ENCODE results near the gene LDLRAD3. TPM values are rescaled to one million over a fixed set of nuclear protein-coding genes. Genes with fewer than 3 reads are reported as not detected.
"Not testable (repeated sequence)": the region's sequence is repeated elsewhere in the genome, so short reads cannot be mapped to it uniquely, and the experiment has no call there.

The LDLRAD3 gene
- total RNA-seq, 1 experiment from 2014 or later: not detected

- not testable (repeated sequence) for H3K9me2 ChIP-seq (replicated peaks; ENCODE audit: insufficient read depth, low read length); H3K4me1 ChIP-seq (ENCODE audit: low read length); H3K4me2 ChIP-seq (ENCODE audit: low read depth, low read length, poor library complexity, severe bottlenecking); H3K9ac ChIP-seq (ENCODE audit: low read length); H3K4me3 ChIP-seq (ENCODE audit: low read length); H2AFZ ChIP-seq (ENCODE audit: low read length); H4K20me1 ChIP-seq (ENCODE audit: insufficient read depth, low read depth, low read length); DNase-seq; H3K36me3 ChIP-seq (ENCODE audit: insufficient read depth, low read length); H3K79me2 ChIP-seq (ENCODE audit: low read length); H3K9me3 ChIP-seq (ENCODE audit: low read length); H3K27me3 ChIP-seq (ENCODE audit: low read length); H3K27ac ChIP-seq (ENCODE audit: low read length)
Observed at GRCh38 chr11:36013446-36013845, 69.6 kb downstream of the LDLRAD3 start.

DNA sequence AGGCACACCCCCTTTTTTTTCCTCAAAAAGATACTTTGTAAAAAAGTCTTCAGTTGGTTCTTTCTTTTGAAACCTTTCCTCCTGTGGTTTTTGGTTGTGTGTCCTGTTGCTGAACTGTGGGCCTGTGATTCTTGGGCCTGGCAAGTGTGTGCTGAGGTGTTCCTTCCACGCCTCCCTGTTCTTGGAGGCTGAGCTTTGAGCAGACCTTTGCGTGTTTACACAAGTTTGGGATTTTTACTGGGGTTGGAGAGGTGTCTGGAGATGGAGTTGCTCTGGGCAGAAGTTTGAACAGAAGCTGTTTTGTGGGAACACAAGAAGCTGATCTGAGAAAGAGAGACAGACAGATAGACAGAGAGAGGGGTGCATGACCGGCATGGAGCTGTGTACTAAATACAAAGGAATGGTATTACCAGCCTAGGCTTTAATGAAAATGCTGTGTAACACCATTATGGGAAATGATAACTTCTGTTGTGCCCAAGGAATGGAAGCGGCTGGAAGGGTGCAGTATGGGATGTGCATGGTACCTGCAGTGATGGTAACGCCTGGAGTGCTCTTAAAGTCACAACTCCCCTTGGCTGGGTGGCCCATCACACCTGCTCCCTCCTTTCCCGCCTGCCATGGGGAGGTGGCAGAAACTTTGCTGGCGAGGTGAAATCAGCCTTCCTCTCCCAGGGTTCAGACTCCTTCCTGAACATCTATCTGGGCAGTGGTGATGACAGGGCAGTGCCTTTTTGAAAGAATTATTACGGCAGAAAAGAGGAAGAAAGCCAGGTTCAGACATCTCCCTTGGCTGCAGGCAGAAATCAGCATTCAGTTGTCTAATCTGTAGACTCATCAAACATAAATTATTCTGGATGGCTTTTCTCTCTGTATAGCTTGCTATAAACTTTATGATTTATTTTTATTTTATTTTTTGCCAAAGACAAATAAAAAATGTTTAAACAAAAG, 70.4 kb downstream of the LDLRAD3 start:
- Histone ChIP-seq H3K4me2 (ENCODE audit: low read depth, low read length, poor library complexity, severe bottlenecking) (no peak overlapping the region), H4K20me1 (ENCODE audit: insufficient read depth, low read depth, low read length) (no peaks in the 10 kb centered on the region), H3K9me2 (replicated peaks; ENCODE audit: insufficient read depth, low read length) (no peaks in the 10 kb centered on the region)

GRCh38 chr11:36014898-36015665, 71.2 kb downstream of the LDLRAD3 start:
- DNase-seq: no peak
- Histone ChIP-seq H4K20me1 (ENCODE audit: insufficient read depth, low read depth, low read length) (no peaks in the 10 kb centered on the region), H3K9me3 (ENCODE audit: low read length) (no peaks in the 10 kb centered on the region), H2AFZ (ENCODE audit: low read length) (no peak overlapping the region), H3K4me1 (ENCODE audit: low read length) (no peaks in the 10 kb centered on the region), H3K9me2 (replicated peaks; ENCODE audit: insufficient read depth, low read length) (no peaks in the 10 kb centered on the region), H3K36me3 (ENCODE audit: insufficient read depth, low read length) (no peaks in the 10 kb centered on the region), H3K27me3 (ENCODE audit: low read length) (no peaks in the 10 kb centered on the region), H3K4me2 (ENCODE audit: low read depth, low read length, poor library complexity, severe bottlenecking) (no peak overlapping the region), H3K79me2 (ENCODE audit: low read length) (no peaks in the 10 kb centered on the region), H3K9ac (ENCODE audit: low read length) (no peak overlapping the region), H3K27ac (ENCODE audit: low read length) (no peak overlapping the region), H3K4me3 (ENCODE audit: low read length) (no peak overlapping the region)

More for the DNA sequence above, 70.4 kb downstream of the LDLRAD3 start:
- no peaks in the 10 kb centered on the region for H3K9me3 ChIP-seq (ENCODE audit: low read length)
- no peaks in the 10 kb centered on the region for H3K4me1 ChIP-seq (ENCODE audit: low read length)
- no peak for DNase-seq
- no peaks in the 10 kb centered on the region for H3K79me2 ChIP-seq (ENCODE audit: low read length)
- H2AFZ ChIP-seq (ENCODE audit: low read length): no peak overlapping the region
- H3K27me3 ChIP-seq (ENCODE audit: low read length): no peaks in the 10 kb centered on the region
- H3K9ac ChIP-seq (ENCODE audit: low read length): no peak overlapping the region
- H3K4me3 ChIP-seq (ENCODE audit: low read length): no peak overlapping the region
- H3K36me3 ChIP-seq (ENCODE audit: insufficient read depth, low read length): no peaks in the 10 kb centered on the region
- H3K27ac ChIP-seq (ENCODE audit: low read length): no peak overlapping the region

GRCh38 chr11:36015799-36016198, 71.9 kb downstream of the LDLRAD3 start:
- Histone ChIP-seq H3K4me1 (ENCODE audit: low read length) (no peaks in the 10 kb centered on the region), H3K9ac (ENCODE audit: low read length) (no peak overlapping the region), H3K9me2 (replicated peaks; ENCODE audit: insufficient read depth, low read length) (no peaks in the 10 kb centered on the region), H2AFZ (ENCODE audit: low read length) (no peak overlapping the region), H3K27ac (ENCODE audit: low read length) (no peak overlapping the region), H3K4me3 (ENCODE audit: low read length) (no peak overlapping the region), H3K36me3 (ENCODE audit: insufficient read depth, low read length) (no peaks in the 10 kb centered on the region), H3K4me2 (ENCODE audit: low read depth, low read length, poor library complexity, severe bottlenecking) (no peak overlapping the region), H4K20me1 (ENCODE audit: insufficient read depth, low read depth, low read length) (no peaks in the 10 kb centered on the region), H3K9me3 (ENCODE audit: low read length) (no peaks in the 10 kb centered on the region), H3K79me2 (ENCODE audit: low read length) (no peaks in the 10 kb centered on the region), H3K27me3 (ENCODE audit: low read length) (no peaks in the 10 kb centered on the region)
- DNase-seq: no peak

DNA sequence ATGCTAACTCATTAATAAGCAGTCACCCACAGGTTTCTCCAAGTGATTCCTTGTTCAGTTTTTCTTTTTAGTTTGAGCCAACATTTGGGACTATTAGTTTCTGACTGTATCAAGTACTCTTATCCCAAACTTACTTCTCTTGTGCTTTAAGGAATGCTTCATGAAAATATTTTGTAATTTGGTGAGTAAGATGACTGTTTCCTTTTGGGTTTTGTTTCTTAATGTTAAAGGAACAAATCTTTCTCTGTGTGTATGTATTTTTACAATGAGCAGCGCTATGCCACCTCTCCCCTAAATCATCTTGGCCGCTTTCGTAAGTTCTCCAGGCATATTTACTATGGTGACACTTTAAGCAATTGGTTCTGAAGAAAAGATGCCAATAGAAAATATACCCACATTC, 72.4 kb downstream of the LDLRAD3 start:
- no peak for DNase-seq
- Histone ChIP-seq H2AFZ (ENCODE audit: low read length) (no peak overlapping the region), H3K4me1 (ENCODE audit: low read length) (no peaks in the 10 kb centered on the region)

DNA sequence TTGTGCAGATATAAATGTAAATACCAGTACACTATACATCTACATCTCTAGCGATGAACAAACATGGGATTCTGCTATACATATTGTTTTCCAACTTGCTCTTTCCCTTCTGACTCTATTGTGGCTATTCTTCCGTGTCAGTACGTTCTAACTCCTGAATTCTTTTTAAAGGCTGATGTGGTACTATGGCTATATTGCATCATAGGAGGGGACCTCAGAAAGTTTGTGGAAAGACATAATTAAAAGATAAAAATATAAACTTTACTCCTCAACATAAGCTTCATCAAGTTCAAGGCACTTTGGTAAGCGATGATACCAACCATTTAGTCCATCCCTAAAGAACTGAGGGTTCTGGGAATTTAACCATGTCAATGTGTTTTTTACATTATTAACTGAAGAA, 72.8 kb downstream of the LDLRAD3 start:
- no peaks in the 10 kb centered on the region for H3K9me3 ChIP-seq (ENCODE audit: low read length)
- H3K4me1 ChIP-seq (ENCODE audit: low read length): no peaks in the 10 kb centered on the region
- H3K79me2 ChIP-seq (ENCODE audit: low read length): no peaks in the 10 kb centered on the region
- H3K4me2 ChIP-seq (ENCODE audit: low read depth, low read length, poor library complexity, severe bottlenecking): no peak overlapping the region
- H3K27me3 ChIP-seq (ENCODE audit: low read length): no peaks in the 10 kb centered on the region
- H3K36me3 ChIP-seq (ENCODE audit: insufficient read depth, low read length): no peaks in the 10 kb centered on the region
- no peaks in the 10 kb centered on the region for H3K9me2 ChIP-seq (replicated peaks; ENCODE audit: insufficient read depth, low read length)
- no peak for DNase-seq
- no peak overlapping the region for H3K4me3 ChIP-seq (ENCODE audit: low read length)
- H3K9ac ChIP-seq (ENCODE audit: low read length): no peak overlapping the region
- no peak overlapping the region for H3K27ac ChIP-seq (ENCODE audit: low read length)
- no peaks in the 10 kb centered on the region for H4K20me1 ChIP-seq (ENCODE audit: insufficient read depth, low read depth, low read length)
- no peak overlapping the region for H2AFZ ChIP-seq (ENCODE audit: low read length)

More for the DNA sequence above, 72.4 kb downstream of the LDLRAD3 start:
- H3K9ac ChIP-seq (ENCODE audit: low read length): no peak overlapping the region
- no peak overlapping the region for H3K27ac ChIP-seq (ENCODE audit: low read length)
- H3K9me3 ChIP-seq (ENCODE audit: low read length): no peaks in the 10 kb centered on the region
- no peaks in the 10 kb centered on the region for H3K9me2 ChIP-seq (replicated peaks; ENCODE audit: insufficient read depth, low read length)
- no peaks in the 10 kb centered on the region for H4K20me1 ChIP-seq (ENCODE audit: insufficient read depth, low read depth, low read length)
- no peak overlapping the region for H3K4me3 ChIP-seq (ENCODE audit: low read length)
- no peak overlapping the region for H3K4me2 ChIP-seq (ENCODE audit: low read depth, low read length, poor library complexity, severe bottlenecking)
- H3K36me3 ChIP-seq (ENCODE audit: insufficient read depth, low read length): no peaks in the 10 kb centered on the region
- no peaks in the 10 kb centered on the region for H3K27me3 ChIP-seq (ENCODE audit: low read length)
- H3K79me2 ChIP-seq (ENCODE audit: low read length): no peaks in the 10 kb centered on the region

DNA sequence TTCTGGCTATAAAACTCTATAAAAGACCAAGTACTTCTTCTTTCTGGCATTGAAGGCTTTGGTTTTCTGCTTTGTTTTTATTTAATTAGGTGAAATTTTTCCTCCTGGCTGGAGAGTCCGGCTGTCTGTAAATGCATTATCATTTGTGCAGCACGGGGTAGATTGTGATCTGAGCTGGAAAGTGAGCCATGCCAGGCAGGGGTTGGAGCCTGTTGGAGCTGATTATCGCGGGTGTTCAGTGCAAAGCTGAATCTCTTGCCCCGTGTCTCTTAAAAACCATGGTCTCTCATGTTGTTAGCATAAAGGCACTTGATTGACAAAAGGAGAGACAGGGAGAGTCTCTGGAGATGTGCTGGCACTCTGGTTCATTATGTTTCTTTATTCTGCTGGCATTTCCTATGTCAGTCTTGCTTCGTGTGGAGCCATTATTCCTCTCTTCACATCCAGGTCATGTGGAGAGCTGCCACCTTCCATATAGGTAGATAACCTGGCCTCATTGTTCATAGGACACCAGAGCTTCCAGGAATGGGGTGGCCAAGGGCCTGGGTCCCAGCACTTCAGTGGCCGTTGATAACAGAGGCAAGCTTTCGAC, 75.2 kb downstream of the LDLRAD3 start:
- Histone ChIP-seq H3K79me2 (ENCODE audit: low read length) (no peaks in the 10 kb centered on the region), H2AFZ (ENCODE audit: low read length) (no peak overlapping the region), H3K9me2 (replicated peaks; ENCODE audit: insufficient read depth, low read length) (no peaks in the 10 kb centered on the region), H3K27me3 (ENCODE audit: low read length) (no peaks in the 10 kb centered on the region), H3K4me3 (ENCODE audit: low read length) (no peak overlapping the region), H3K4me1 (ENCODE audit: low read length) (no peaks in the 10 kb centered on the region), H3K36me3 (ENCODE audit: insufficient read depth, low read length) (no peaks in the 10 kb centered on the region), H3K9ac (ENCODE audit: low read length) (no peak overlapping the region), H3K4me2 (ENCODE audit: low read depth, low read length, poor library complexity, severe bottlenecking) (no peak overlapping the region), H3K9me3 (ENCODE audit: low read length) (no peaks in the 10 kb centered on the region), H4K20me1 (ENCODE audit: insufficient read depth, low read depth, low read length) (no peaks in the 10 kb centered on the region), H3K27ac (ENCODE audit: low read length) (no peak overlapping the region)
- no peak for DNase-seq

DNA sequence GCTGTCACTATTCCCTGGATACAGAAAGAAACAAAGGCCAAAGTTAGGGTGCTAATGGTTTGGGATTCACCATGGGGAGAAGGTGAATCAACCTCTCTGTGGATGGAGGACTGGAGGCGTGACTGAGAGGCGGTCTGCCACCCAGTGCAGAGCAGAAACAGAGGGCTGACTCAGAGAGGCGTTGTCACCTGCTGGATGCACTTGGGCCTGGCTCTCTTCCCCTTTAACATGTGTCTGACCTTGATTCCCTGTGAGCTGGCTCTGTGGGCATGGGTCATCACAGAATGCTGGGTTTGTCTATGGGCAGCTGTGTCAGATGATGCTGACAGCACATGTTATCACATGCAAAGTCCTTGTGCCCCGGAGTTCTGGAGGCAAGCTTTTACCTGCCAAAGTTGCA, 75.9 kb downstream of the LDLRAD3 start:
- Histone ChIP-seq H3K9me2 (replicated peaks; ENCODE audit: insufficient read depth, low read length) (no peaks in the 10 kb centered on the region), H3K9me3 (ENCODE audit: low read length) (no peaks in the 10 kb centered on the region), H3K27me3 (ENCODE audit: low read length) (no peaks in the 10 kb centered on the region), H3K4me1 (ENCODE audit: low read length) (no peaks in the 10 kb centered on the region), H3K36me3 (ENCODE audit: insufficient read depth, low read length) (no peaks in the 10 kb centered on the region), H2AFZ (ENCODE audit: low read length) (no peak overlapping the region), H3K9ac (ENCODE audit: low read length) (no peak overlapping the region), H3K79me2 (ENCODE audit: low read length) (no peaks in the 10 kb centered on the region), H3K4me3 (ENCODE audit: low read length) (no peak overlapping the region), H3K27ac (ENCODE audit: low read length) (no peak overlapping the region), H4K20me1 (ENCODE audit: insufficient read depth, low read depth, low read length) (no peaks in the 10 kb centered on the region), H3K4me2 (ENCODE audit: low read depth, low read length, poor library complexity, severe bottlenecking) (no peak overlapping the region)
- DNase-seq: no peak

All from Karpas-422 (cell line).